NCI-H446 treated with DMSO at 0.1 percent for 48 hours (cell line): Measurements from ENCODE around the gene TSACC.
A peak's percentile ranks its signal among the peaks of the same experiment; 100 is the strongest.
"Not testable (repeated sequence)": the region's sequence is repeated elsewhere in the genome, so short reads cannot be mapped to it uniquely, and the experiment has no call there.

Experiments used
- DNase-seq: peaks from one replicate; lab custom pipeline; 2025; lab: John Stamatoyannopoulos, UW

TSACC gene

GRCh38 chr1:156338180-156338976, at the start of gene TSACC, which contains the start of gene CCT3:
TSACC (plus strand) TSS chr1:156338526; CDS start chr1:156339758, 1,232 bp downstream.
CCT3 (minus strand) TSS chr1:156338292; CDS start chr1:156338184, 108 bp downstream.
- DNase-seq: peak; percentile 100

- no peak for DNase-seq
Observed at GRCh38 chr1:156289857-156290256, 48.5 kb upstream of the TSACC start.

- no peak for DNase-seq
Observed at GRCh38 chr1:156291226-156292061, 46.9 kb upstream of the TSACC start.

GRCh38 chr1:156293098-156293434, 45.3 kb upstream of the TSACC start:
- DNase-seq: no peak

GRCh38 chr1:156293895-156294294, 44.4 kb upstream of the TSACC start:
- no peak for DNase-seq

GRCh38 chr1:156295391-156295947, 42.9 kb upstream of the TSACC start, which contains the start of gene GLMP:
GLMP (minus strand) TSS chr1:156295679; CDS start chr1:156295645, 34 bp downstream.
- DNase-seq: peak; percentile 23

GRCh38 chr1:156298852-156299357, 39.4 kb upstream of the TSACC start, which contains the start of gene VHLL:
VHLL (minus strand) TSS chr1:156299307; CDS start chr1:156299189, 118 bp downstream.
- DNase-seq: no peak

- DNase-seq: no peak
Observed at GRCh38 chr1:156303241-156303640, 35.1 kb upstream of the TSACC start.

- DNase-seq: no peak
Observed at GRCh38 chr1:156305215-156305614, 33.1 kb upstream of the TSACC start.

- no peak for DNase-seq
Observed at GRCh38 chr1:156308078-156308477, 30.2 kb upstream of the TSACC start.

GRCh38 chr1:156310962-156311361, 27.4 kb upstream of the TSACC start:
- DNase-seq: no peak

- no peak for DNase-seq
Observed at GRCh38 chr1:156316909-156317308, 21.4 kb upstream of the TSACC start.

- DNase-seq: peak; percentile 2
Observed at GRCh38 chr1:156319664-156320063, 18.7 kb upstream of the TSACC start.

GRCh38 chr1:156320560-156320959, 17.8 kb upstream of the TSACC start:
- no peak for DNase-seq

GRCh38 chr1:156323179-156323578, 15.1 kb upstream of the TSACC start:
- DNase-seq: not testable (repeated sequence)

GRCh38 chr1:156336242-156336641, 2.1 kb upstream of the TSACC start:
- DNase-seq: no peak

GRCh38 chr1:156337052-156337887, 1.1 kb upstream of the TSACC start:
- DNase-seq: no peak

GRCh38 chr1:156337888-156338179, 492 bp upstream of the TSACC start:
- no peak for DNase-seq

GRCh38 chr1:156342166-156342955, 4.0 kb downstream of the TSACC start:
- no peak for DNase-seq

- DNase-seq: no peak
Observed at GRCh38 chr1:156344409-156344808, 6.1 kb downstream of the TSACC start.

GRCh38 chr1:156346035-156346434, 7.7 kb downstream of the TSACC start:
- DNase-seq: not testable (repeated sequence)
